Embryonic facial prominence (tissue), 1 donor: ENCODE data around the gene TIMM23.
"Not testable (repeated sequence)": the region's sequence is repeated elsewhere in the genome, so short reads cannot be mapped to it uniquely, and the experiment has no call there.

ENCODE experiments used
- DNase-seq: peaks from one replicate; pipeline ENCODE4 v3.0.0-alpha.2; 2016; ENCODE audit errors: extremely low spot score

TIMM23 gene

GRCh38 chr10:46022978-46023702 lies 50.9 kb downstream of the TIMM23 start:
- peak; percentile 45 for DNase-seq

GRCh38 chr10:46024948-46025347 lies 52.7 kb downstream of the TIMM23 start:
- no peak for DNase-seq

- no peak for DNase-seq
Observed at GRCh38 chr10:46025406-46025805, 53.1 kb downstream of the TIMM23 start.

- no peak for DNase-seq
Observed at GRCh38 chr10:46026106-46026505, 53.8 kb downstream of the TIMM23 start.

- no peak for DNase-seq
Observed at GRCh38 chr10:46028584-46029460, 56.5 kb downstream of the TIMM23 start.

- no peak for DNase-seq
Observed at GRCh38 chr10:46029461-46030030, 57.3 kb downstream of the TIMM23 start.

GRCh38 chr10:46030091-46030937 lies 58.0 kb downstream of the TIMM23 start, which contains the start of gene NCOA4:
Gene NCOA4, minus strand, starts transcription at chr10:46030623. Its CDS starts 13,943 bp downstream, at chr10:46016680.
- DNase-seq: peak; percentile 95

- no peak for DNase-seq
Observed at GRCh38 chr10:46031648-46032532, 59.6 kb downstream of the TIMM23 start.

- no peak for DNase-seq
Observed at GRCh38 chr10:46033602-46034011, 61.3 kb downstream of the TIMM23 start.

GRCh38 chr10:46035923-46036849 lies 63.9 kb downstream of the TIMM23 start:
- DNase-seq: no peak

- no peak for DNase-seq
Observed at GRCh38 chr10:46037107-46037825, 65.0 kb downstream of the TIMM23 start.

- DNase-seq: no peak
Observed at GRCh38 chr10:46040004-46040403, 67.7 kb downstream of the TIMM23 start.

- DNase-seq: no peak
Observed at GRCh38 chr10:46042527-46042926, 70.2 kb downstream of the TIMM23 start.

GRCh38 chr10:46046261-46046660 lies 74.0 kb downstream of the TIMM23 start, which contains the start of gene MSMB:
Gene MSMB, minus strand, starts transcription at chr10:46046269. Its CDS starts 32 bp downstream, at chr10:46046237.
- no peak for DNase-seq

- no peak for DNase-seq
Observed at GRCh38 chr10:46048152-46048551, 75.9 kb downstream of the TIMM23 start.

GRCh38 chr10:46049497-46049831 lies 77.2 kb downstream of the TIMM23 start:
- not testable (repeated sequence) for DNase-seq

GRCh38 chr10:46050941-46051623 lies 78.8 kb downstream of the TIMM23 start:
- no peak for DNase-seq
